Astrocyte of the cerebellum (primary cell): ENCODE data around the gene RPS3.

Experiments used
- DNase-seq: peaks from one replicate; pipeline ENCODE4 v3.0.0-alpha.2; 2011; ENCODE audit warnings: low read depth
- H3K4me3 ChIP-seq: 2 replicates; pipeline ENCODE4 v1.5.1; 2011; ENCODE audit warnings: mild to moderate bottlenecking, low read depth, low read length, moderate library complexity
- CTCF ChIP-seq: IDR thresholded peaks from 2 replicates; pipeline ENCODE4 v1.5.1; 2012; ENCODE audit warnings: low read length, low read depth, moderate library complexity, mild to moderate bottlenecking; ENCODE audit errors: missing control alignments
- in situ Hi-C: cut with HindIII; loops from 2 replicates; pipeline ENCODE4 v1.10.0; 2017; ENCODE audit warnings: low sequenced_read_pairs

RPS3 gene

GRCh38 chr11:75413864-75414263 is 14.5 kb downstream of the RPS3 start:
- no peak for TF ChIP-seq CTCF
- DNase-seq: no peak
- in situ Hi-C loops: no loop called here

GRCh38 chr11:75420224-75421034 is 21.1 kb downstream of the RPS3 start:
- DNase-seq: no peak
- in situ Hi-C loops: no loop called here
- H3K4me3 ChIP-seq: no peak overlapping the region
- no peak for TF ChIP-seq CTCF

More at GRCh38 chr11:75413864-75414263, 14.5 kb downstream of the RPS3 start:
- no peak overlapping the region for H3K4me3 ChIP-seq

GRCh38 chr11:75421035-75421602 is 21.8 kb downstream of the RPS3 start:
- in situ Hi-C loops: no loop called here
- TF ChIP-seq CTCF: no peak
- no peak overlapping the region for H3K4me3 ChIP-seq
- no peak for DNase-seq

- no peak overlapping the region for H3K4me3 ChIP-seq
- in situ Hi-C loops: no loop called here
- DNase-seq: no peak
- no peak for TF ChIP-seq CTCF
Measured at GRCh38 chr11:75421902-75422247, 22.6 kb downstream of the RPS3 start.

GRCh38 chr11:75422248-75423231 is 23.2 kb downstream of the RPS3 start:
- no peak for TF ChIP-seq CTCF
- in situ Hi-C loops: no loop called here
- DNase-seq: no peak
- no peak overlapping the region for H3K4me3 ChIP-seq

- in situ Hi-C loops: no loop called here
- no peak for TF ChIP-seq CTCF
- no peak overlapping the region for H3K4me3 ChIP-seq
- DNase-seq: no peak
Measured at GRCh38 chr11:75423721-75424120, 24.4 kb downstream of the RPS3 start.
